NOMO-1 treated with DMSO at 0.1 percent for 48 hours (cell line): ENCODE data around the gene AADAT.
"Not testable (repeated sequence)": the region's sequence is repeated elsewhere in the genome, so short reads cannot be mapped to it uniquely, and the experiment has no call there.

ENCODE experiments used
- DNase-seq: peaks from one replicate; lab custom pipeline; 2025; ENCODE audit not compliant: unreplicated experiment; lab: John Stamatoyannopoulos, UW

AADAT gene

DNA sequence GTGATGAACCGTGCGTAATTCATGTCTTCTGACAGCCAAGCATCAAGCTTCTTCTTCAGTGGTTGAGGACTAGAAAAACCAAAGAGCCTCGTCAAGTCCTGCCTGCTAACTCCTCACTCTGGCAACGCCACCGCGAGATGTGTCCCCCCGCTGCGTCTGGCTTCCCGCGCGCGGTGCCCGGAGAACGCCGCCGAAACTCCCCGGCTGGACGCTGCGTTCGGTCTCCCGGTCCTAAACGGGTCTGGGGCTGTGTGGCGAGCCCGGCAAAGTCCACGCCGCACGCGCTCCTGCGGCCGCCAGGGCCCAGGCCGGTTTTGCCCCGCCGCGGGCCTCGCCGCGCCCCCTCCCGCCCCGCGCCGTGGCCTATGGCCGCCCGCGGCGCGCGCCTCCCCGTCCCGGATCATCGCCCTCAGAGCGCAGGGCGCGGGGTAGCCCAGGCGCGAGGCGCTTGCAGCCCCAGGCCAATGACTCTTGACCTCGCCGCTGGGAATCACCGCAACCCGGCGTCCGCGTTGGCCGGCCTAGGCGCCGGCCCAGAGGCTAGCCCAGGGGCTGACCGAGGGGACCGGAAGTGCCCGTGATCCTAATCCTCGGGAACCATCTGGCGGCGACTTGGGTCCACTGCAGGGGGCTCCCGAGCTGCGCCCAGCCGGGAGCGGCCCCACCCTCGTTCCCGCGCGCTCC lies at the start of gene AADAT:
Gene AADAT, minus strand, starts transcription at position 289 of the 684 bp plus-strand sequence. Its CDS starts 266 bp downstream, at position 23.
- peak; percentile 39 for DNase-seq

DNA sequence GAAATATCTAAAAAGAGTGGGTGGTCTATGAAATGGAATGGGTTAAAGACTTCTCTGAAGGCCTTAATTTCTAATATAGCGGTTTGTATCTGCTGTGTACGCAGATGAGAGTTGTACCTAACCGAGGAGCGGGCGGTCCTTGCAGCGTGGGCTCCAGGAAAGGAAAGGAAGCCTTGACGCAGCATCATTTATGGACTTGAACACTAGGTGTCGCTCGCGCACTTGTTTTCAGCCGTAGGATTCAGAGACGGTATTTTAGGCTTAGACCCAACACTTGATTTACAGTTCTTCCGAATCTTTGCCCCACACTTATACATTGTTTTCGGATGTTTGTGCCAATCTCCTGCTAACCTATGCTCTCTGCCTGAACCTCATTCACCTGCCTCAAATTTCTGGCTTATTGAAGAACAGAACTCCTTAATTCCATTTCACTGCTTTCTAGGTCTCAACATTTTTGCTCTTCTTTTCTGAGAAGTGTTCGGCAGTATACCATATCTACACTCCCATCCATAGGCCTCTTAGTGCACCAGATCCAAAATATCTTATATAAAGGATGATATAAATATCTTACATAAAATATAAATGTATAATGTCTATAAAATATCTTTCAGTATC lies 48.9 kb upstream of the AADAT start:
- peak; percentile 69 for DNase-seq

DNA sequence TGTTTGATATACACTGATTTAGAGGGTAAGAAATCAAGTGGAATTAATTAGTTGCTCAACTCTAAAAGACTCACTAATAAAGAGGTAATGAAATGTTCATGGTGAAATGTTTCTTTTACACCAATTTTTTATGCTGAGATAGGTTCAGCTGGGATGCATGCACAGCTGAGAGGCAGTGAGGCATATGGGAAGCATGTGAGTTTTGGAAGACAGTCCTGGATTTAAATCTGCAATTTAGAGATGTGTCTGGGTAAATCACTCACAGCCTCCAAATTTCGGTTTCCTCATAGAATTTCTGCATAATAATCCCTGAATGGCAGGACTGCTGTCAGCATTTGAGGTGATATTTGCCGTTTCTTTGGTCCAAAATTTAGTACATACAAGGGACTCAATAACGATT lies 48.2 kb upstream of the AADAT start:
- no peak for DNase-seq

DNA sequence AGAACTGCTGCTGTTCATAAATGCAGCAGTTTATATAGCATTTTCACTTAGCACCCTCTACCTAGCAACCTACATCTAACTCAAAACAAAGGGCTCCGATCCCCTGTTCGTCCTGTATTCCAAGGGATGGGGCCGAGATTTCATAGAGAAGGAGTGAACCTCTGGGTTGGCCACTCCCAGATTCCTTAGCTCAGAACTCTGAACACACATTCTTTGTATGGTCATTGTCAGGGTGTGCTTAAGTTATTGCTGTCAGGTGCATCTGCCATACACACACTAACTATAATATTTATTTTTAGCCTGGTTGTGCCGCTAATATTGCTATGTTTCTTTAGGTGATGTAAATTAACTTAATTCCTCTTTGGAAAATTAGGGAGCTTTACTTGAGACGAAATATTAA lies 47.7 kb upstream of the AADAT start:
- DNase-seq: no peak

DNA sequence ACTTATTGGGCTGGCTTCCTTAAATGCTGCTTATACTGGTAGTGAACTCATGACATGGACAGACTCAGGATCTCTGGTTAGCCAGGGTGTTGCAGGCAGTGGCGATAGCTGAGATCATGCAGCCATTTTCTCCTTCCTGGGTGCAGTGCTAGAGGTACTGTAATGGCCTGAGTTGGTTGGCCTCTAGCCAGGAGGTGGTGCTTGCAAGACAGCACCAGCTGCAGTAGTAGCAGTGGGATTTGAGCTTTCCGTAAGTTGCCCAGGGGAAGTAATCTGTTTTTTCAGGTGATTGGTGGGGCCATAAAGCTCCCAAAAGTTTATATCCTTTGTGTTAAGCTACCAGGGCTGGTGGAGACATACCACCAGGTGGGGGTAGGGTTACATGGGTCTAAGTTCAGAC lies 45.1 kb upstream of the AADAT start:
- DNase-seq: no peak

DNA sequence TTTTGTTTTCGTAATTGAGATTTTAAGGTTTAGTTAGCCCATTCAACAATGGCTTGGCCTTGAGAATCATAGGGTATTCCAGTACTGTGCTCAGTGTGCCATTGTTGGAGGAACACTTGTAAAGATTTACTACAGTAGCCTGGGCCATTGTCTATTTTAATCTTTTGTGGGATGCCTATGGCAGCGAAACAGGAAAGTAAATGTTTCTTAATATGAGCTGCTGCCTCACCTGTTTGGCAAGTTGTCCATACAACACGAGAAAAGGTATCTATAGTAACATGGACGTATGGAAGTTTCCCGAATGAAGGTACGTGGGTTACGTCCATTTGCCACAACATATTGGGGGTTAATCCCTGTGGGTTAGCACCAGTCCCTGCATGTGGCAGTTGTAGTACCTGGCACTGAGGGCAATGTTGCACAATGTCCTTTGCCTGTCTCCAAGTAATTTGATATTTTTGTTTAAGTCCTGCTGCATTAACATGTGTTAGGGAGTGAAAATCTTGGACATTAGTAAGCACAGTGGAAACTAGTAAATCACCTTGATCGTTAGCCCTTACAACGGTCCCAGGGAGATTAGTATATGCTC lies 38.6 kb upstream of the AADAT start:
- no peak for DNase-seq

DNA sequence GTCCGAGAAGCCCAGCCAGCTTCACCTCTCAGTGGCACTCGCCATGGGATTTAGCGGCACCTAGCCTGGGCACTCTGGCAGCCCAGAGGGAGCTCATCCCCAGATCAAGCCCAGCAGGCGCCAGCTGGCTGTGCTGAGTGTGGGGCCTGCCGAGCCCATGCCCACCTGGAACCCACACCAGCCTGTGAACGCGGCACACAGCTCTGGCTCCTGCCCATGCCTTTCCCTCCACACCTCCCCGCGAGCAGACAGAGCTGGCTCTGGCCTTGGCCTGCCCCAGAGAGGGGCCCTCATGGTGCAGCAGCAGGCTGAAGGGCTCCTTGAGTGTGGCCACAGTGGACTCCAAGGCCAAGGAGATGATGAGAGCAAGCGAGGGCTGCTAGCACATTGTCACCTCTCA lies 38.0 kb upstream of the AADAT start:
- DNase-seq: no peak

DNA sequence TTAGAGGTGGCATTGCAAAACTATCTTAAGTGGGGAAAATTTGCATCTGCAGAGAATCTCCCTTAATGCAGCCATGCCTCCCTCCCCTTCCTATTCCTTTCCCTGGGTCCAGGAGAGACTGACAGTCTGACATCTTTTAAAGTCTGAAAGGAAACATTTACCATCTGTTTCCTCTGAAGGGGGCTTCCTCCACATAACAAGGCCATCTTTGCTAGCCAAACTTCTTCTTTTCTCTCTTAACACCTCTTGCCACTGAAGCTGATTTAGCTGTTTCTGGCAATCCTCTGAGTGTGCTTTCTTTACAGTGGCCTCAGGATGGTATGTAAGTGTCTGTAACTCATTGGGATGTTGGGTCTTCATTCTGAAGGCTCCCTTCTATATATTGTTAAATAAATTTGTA lies 34.6 kb upstream of the AADAT start:
- no peak for DNase-seq

DNA sequence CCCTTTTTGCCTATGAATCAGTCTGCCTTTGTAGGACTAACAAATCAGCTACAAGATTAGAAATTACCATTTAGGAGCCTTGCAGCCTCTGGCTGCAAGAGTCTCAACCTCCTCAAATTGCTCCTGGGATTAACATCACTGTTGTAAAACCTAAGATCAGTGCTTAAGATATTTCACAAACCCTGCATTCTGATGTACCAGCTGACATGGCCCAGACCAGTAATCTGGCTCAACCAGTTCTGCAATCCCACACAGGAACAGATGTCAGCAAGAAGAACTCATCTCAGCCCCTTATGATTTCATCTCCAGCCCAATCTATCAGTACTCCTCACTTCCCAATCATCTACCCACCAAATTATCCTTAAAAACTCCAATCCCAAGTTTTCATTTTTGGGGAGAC lies 32.5 kb upstream of the AADAT start:
- no peak for DNase-seq

DNA sequence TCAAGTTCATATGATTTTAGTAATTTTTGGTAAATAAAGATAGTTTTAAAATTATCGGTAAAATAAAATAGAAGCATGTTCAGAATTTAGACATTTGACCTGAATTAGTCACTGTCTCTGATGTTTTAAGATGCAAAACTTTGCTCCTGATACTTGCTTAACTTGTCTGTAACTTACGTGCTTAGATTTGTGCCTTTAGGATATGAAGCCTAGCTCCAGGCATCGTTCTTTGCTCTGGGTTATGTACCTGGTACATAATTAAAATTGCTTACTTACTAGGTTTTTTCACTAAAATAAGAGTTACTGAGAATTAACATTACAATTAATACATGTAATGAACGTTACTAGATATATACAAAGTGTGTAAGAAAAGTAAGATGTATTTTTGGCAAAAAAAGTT lies 24.9 kb upstream of the AADAT start:
- no peak for DNase-seq

DNA sequence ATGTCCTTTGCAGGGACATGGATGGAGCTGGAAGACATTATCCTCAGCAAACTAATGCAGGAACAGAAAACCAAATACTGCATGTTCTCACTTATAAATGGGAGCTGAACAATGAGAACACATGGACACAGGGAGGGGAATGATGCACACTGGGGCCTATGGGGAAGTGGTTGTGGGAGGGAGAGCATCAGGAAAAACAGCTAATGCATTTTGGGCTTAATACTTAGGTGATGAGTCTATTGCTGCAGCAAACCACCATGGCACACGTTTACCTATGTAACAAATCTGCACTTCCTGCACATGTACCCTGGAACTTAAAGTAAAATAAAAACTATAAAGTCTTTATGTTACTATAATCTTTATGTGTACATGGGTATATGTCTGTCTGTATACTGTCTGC lies 24.4 kb upstream of the AADAT start:
- not testable (repeated sequence) for DNase-seq

DNA sequence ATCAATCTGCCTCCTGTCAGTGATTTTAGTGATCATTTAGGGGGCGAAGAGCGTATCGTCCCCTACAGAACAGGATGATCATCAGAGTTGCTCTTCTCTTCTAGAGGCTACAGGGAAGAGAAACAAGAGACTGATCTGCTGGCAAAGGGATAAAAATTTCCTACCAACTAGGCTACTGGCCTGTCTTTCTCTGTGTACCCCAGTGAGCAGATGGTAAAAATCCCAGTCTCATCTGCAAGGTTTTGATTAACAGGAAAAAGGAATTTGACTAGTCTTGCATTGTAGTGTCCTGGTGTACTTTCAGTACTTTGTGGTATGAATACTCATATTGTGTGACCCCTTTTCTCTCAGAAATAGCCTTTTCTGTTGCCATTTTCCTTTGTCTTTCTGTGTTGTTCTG lies 21.8 kb upstream of the AADAT start:
- DNase-seq: no peak

DNA sequence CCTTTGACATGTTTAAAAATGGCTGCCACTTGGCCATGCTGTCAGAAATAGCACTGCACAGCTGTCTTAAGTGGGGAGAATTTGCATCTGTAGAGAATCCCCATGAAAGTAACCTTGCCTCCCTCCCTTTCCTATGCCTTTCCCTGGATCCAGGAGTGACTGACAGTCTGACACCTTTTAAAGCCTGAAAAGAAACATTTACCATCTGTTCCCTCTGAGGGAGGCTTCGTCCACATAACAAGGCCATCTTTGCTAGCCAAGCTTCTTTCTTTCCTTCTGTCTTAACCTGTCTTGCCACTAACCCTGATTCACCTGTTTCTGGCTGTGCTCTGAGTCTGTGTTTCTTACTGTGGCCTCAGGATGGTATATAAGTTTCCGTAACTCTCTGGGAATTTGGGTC lies 21.3 kb upstream of the AADAT start:
- DNase-seq: no peak

DNA sequence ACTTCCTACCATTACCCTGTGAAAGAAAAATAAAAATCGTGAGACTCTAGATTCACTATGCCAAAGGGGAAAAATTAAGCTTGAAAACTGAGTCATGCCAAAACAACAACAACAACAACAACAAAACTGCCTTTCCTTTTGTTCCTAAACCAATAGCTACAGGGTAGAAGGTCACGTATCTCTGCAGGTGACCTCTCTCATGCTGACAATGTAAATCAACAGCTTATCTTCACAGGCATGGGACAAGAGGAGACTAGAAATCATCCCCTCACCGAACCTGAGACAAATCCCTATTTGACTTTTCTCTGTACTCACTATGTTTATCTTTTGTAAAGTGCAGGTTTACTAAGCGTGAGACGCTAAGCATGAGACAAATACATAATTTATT lies 20.5 kb upstream of the AADAT start:
- DNase-seq: no peak

DNA sequence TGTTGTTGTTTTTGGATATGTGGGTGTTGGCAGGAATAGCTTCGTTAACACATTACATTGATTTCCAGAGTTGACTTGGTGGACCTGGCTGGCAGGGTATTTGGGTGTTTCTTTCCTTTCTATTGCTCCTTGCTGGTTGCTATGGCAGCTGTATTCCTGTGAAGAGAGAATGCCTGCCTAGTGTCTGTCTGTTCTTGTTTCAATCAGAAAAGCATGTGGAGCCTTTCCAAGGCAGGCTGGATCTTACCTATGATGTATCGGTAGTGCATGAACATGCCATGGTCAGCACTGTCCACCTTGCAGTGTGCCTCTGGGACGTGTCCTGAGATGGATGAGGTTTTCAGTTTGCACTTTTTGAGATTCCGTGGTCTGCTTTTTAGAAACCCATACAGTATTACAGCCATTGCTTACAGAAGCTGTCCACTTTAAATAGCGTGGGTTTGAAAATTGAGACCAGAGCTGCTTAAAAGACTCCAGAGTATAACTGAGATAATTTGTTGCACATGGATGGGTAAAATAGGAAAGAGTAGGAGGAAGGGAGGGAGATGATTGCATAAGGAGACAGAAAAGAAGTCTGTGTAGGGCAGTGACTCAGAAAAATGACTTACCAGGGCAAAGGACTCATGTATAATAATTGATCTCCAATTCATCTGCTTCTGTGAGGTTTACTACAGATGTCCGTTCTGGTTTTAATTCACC lies 20.0 kb upstream of the AADAT start:
- no peak for DNase-seq

DNA sequence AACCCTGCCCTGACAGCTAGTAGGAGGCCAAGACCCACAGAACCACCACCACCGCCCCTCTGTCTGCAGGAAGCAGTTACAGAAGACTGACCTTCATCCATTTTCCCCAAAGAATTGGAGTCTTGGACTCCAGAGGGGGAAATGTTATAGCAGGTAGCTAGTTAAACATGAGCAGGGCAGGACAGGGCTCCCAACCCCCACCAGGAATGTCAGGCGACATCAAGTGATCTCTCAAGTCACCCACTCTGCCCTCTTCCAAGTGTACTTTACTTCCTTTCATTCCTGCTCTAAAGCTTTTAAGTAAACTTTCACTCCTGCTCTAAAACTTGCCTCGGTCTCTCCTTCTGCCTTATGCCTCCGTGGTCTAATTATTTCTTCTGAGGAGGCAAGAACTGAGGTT lies 17.1 kb upstream of the AADAT start:
- no peak for DNase-seq

DNA sequence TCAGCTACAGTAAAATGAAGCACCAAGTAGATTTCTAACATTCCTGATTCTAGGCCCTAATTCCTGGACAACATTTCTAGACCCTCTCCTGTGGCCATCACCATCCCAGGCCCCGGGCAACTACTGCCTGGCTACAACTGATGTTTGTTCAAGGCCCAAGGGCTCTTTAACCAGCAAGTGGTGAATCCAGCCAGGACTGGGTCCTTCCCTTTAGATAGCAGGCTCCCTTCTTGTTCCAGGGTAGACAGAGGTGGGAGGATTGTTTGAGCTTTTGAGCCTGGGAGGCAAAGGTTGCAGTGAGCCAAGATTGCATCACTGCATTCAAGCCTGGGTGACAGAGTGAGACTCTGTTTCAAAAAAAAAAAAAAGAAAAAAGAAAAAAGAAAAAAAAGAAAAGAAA lies 12.7 kb upstream of the AADAT start:
- DNase-seq: no peak

DNA sequence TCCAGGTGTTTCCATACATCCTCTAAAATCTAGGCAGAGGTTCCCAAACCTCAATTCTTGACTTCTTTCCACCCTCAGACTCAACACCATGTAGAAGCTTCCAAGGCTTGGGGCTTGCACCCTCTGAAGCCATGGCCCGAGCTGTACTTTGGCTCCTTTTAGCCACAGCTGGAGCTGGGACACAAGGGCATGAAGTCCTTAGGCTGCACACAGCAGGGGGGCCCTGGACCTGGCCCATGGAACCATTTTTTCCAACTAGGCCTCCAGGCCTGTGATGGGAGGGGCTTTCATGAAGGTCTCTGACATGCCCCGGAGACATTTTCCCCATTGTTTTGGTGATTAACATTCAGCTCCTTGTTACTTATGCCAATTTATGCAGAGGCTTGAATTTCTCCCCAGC lies 8.4 kb upstream of the AADAT start:
- DNase-seq: not testable (repeated sequence)

DNA sequence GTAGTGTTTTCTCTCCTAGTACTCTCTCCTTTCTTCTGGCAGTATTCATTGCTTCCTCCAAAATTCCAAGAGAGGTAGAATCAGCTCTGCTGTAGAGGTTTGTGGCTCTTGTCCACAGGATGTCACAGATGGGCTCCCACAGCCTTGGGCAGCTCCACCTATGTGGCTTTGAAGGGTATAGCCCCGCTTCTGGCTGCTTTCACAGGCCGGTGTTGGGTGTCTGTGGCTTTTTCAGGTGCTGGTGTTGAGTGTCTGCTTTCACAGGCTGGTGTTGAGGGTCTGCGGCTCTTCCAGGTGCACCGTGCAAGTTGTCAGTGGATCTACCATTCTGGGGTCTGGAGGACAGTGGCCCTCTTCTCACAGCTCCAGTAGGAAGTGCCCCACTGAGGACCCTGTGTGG lies 7.9 kb upstream of the AADAT start:
- no peak for DNase-seq

DNA sequence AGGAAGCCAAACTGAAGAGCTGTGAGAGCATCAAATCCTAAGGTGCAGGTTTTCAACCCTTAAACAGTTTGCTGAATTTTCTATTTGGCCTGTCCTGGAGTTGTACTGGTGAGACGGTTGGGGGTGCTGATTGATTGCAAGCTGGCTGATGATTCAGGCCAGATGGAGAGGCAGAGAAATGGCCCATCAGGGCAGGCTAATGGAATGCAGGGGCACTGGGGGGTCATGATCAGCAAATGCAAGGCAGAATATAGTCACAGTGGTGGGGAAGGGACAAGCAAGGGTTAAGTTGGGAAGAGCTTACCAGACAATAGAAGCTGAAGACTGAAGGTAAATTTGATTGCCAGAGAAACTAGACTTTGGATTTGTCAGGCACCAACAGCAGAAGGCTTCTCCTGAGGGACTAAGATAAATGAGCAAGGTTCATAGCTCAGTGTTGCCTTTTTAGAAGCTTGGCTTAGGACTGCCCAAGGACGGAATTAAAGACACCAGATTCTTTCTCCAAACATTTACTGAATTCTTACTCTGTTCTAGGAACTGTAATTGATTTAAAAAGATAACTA lies 4.3 kb upstream of the AADAT start:
- no peak for DNase-seq

DNA sequence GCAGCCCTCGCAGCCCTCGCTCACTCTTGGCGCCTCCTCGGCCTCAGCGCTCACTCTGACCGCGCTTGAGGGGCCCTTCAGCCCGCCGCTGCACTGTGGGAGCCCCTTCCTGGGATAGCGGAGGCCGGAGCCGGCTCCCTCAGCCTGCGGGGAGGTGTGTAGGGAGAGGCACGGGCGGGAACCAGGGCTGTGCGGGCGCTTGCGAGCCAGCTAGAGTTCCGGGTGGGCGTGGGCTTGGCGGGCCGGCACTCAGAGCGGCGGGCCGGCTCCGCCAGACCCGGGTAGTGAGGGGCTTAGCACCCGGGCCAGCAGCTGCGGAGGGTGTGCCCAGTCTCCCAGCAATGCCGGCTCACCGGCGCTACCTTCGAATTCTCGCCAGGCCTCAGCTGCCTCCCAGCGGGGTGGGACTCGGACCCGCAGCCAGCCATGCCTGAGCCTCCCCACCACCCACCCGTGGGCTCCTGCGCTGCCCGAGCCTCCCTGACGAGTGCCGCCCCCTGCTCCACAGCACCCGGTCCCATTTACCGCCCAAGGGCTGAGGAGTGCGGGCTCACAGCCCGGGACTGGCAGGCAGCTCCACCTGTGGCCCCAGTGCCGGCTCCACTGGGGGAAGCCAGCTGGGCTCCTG lies 1.4 kb upstream of the AADAT start:
- DNase-seq: no peak
